Subcutaneous abdominal adipose tissue (tissue), 5 donors: ENCODE data around the gene UNK.
A peak's percentile ranks its signal among the peaks of the same experiment; 100 is the strongest.

Source experiments
- H3K27ac ChIP-seq: one replicate; pipeline ENCODE4 v1.7.0; 2013; ENCODE audit warnings: low read depth, mild to moderate bottlenecking, inconsistent platforms, low read length, moderate library complexity
- H3K27me3 ChIP-seq, 5 donors: one replicate each; pipeline ENCODE4 v1.7.0; 2013; ENCODE audit warnings: low read length in 5 of 5, inconsistent platforms in 1 of 5; ENCODE audit not compliant: control insufficient read depth in 5 of 5, insufficient read depth in 4 of 5
- H3K36me3 ChIP-seq, 5 donors: one replicate each; pipeline ENCODE4 v1.7.0; 2013; ENCODE audit warnings: low read length in 5 of 5; ENCODE audit not compliant: control insufficient read depth in 5 of 5, insufficient read depth in 5 of 5
- H3K4me1 ChIP-seq, 5 donors: one replicate each; pipeline ENCODE4 v1.7.0; 2013; ENCODE audit warnings: low read length in 5 of 5, mild to moderate bottlenecking in 3 of 5, moderate library complexity in 1 of 5; ENCODE audit not compliant: control insufficient read depth in 5 of 5, insufficient read depth in 5 of 5
- H3K4me3 ChIP-seq, 5 donors: one replicate each; pipeline ENCODE4 v1.7.0; 2013; ENCODE audit warnings: low read length in 5 of 5, low read depth in 1 of 5
- H3K9ac ChIP-seq, 5 donors: one replicate each; pipeline ENCODE4 v1.7.0; 2013; ENCODE audit warnings: low read length in 5 of 5, mild to moderate bottlenecking in 4 of 5, moderate library complexity in 3 of 5
- H3K9me3 ChIP-seq, 5 donors: one replicate each; pipeline ENCODE4 v1.7.0; 2013; ENCODE audit warnings: low read length in 5 of 5; ENCODE audit not compliant: control insufficient read depth in 5 of 5
- donor health status: healthy.
- donor health status: healthy.
- donor health status: healthy.
- donor health status: healthy.
- donor health status: healthy.

UNK gene

GRCh38 chr17:75762513-75763268 lies 21.9 kb upstream of the UNK start:
- H3K27me3 ChIP-seq, result no peaks in the 10 kb centered on the region
- no peak overlapping the region for H3K9ac ChIP-seq
- H3K4me3 ChIP-seq, result no peak overlapping the region
- H3K9me3 ChIP-seq, result no peaks in the 10 kb centered on the region
- peaks cover 0 to 18% (median 14%) of the 10 kb centered on the region in 5 donors for H3K4me1 ChIP-seq
- no peak overlapping the region for H3K27ac ChIP-seq
- H3K36me3 ChIP-seq, result peaks cover 0 to 23% (median 12%) of the 10 kb centered on the region in 5 donors

GRCh38 chr17:75763269-75763607 lies 21.4 kb upstream of the UNK start:
- no peak overlapping the region for H3K27ac ChIP-seq

GRCh38 chr17:75763613-75764416 lies 20.8 kb upstream of the UNK start:
- Histone ChIP-seq H3K4me3 (peak overlapping the region; percentile 39 to 77 (median 71)), H3K9me3 (no peaks in the 10 kb centered on the region), H3K27ac (no peak overlapping the region), H3K4me1 (peaks cover 0 to 18% (median 14%) of the 10 kb centered on the region in 5 donors), H3K36me3 (peaks cover 0 to 12% (median 7%) of the 10 kb centered on the region in 5 donors), H3K27me3 (no peaks in the 10 kb centered on the region), H3K9ac (peak overlapping the region in 4 of 5 donors; percentile 44 to 83 (median 76))

More at GRCh38 chr17:75763269-75763607, 21.4 kb upstream of the UNK start:
- Histone ChIP-seq H3K4me3 (no peak overlapping the region), H3K27me3 (no peaks in the 10 kb centered on the region), H3K4me1 (peaks cover 0 to 18% (median 14%) of the 10 kb centered on the region in 5 donors), H3K9ac (no peak overlapping the region), H3K36me3 (peaks cover 0 to 17% (median 7%) of the 10 kb centered on the region in 5 donors), H3K9me3 (no peaks in the 10 kb centered on the region)

- H3K27ac ChIP-seq, result peak overlapping the region; percentile 70
- H3K4me1 ChIP-seq, result peaks cover 0 to 18% (median 14%) of the 10 kb centered on the region in 5 donors
- peak overlapping the region in 4 of 5 donors; percentile 44 to 83 (median 76) for H3K9ac ChIP-seq
- no peaks in the 10 kb centered on the region for H3K27me3 ChIP-seq
- no peaks in the 10 kb centered on the region for H3K9me3 ChIP-seq
- H3K4me3 ChIP-seq, result peak overlapping the region; percentile 39 to 77 (median 71)
- peaks cover 0 to 10% (median 6%) of the 10 kb centered on the region in 5 donors for H3K36me3 ChIP-seq
Measured at GRCh38 chr17:75764417-75764710, 20.2 kb upstream of the UNK start.

GRCh38 chr17:75764711-75765421 lies 19.7 kb upstream of the UNK start, which contains the start of gene GALK1:
GALK1 (minus strand) TSS chr17:75765192; CDS start chr17:75765136, 56 bp downstream.
- peaks cover 0 to 7% (median 6%) of the 10 kb centered on the region in 5 donors for H3K36me3 ChIP-seq
- peak within 1 kb of the TSS; percentile 70 for H3K27ac ChIP-seq
- no peaks in the 10 kb centered on the region for H3K27me3 ChIP-seq
- peak within 1 kb of the TSS; percentile 39 to 77 (median 71) for H3K4me3 ChIP-seq
- H3K9ac ChIP-seq, result peak within 1 kb of the TSS in 4 of 5 donors; percentile 44 to 83 (median 76)
- H3K4me1 ChIP-seq, result peaks cover 0 to 18% (median 14%) of the 10 kb centered on the region in 5 donors
- no peaks in the 10 kb centered on the region for H3K9me3 ChIP-seq

GRCh38 chr17:75765981-75766380 lies 18.6 kb upstream of the UNK start:
- H3K27me3 ChIP-seq, result no peaks in the 10 kb centered on the region
- H3K9ac ChIP-seq, result no peak overlapping the region
- H3K4me3 ChIP-seq, result no peak overlapping the region
- H3K9me3 ChIP-seq, result no peaks in the 10 kb centered on the region
- H3K36me3 ChIP-seq, result peaks cover 0 to 7% (median 6%) of the 10 kb centered on the region in 5 donors
- H3K4me1 ChIP-seq, result peaks cover 0 to 18% (median 14%) of the 10 kb centered on the region in 5 donors
- H3K27ac ChIP-seq, result no peak overlapping the region

- no peak overlapping the region for H3K27ac ChIP-seq
- no peaks in the 10 kb centered on the region for H3K27me3 ChIP-seq
- H3K4me3 ChIP-seq, result no peak overlapping the region
- H3K9ac ChIP-seq, result no peak overlapping the region
- H3K4me1 ChIP-seq, result peaks cover 0 to 18% (median 14%) of the 10 kb centered on the region in 5 donors
- no peaks in the 10 kb centered on the region for H3K9me3 ChIP-seq
- H3K36me3 ChIP-seq, result peaks cover 0 to 4% (median 1%) of the 10 kb centered on the region in 5 donors
Measured at GRCh38 chr17:75767881-75768280, 16.7 kb upstream of the UNK start.

GRCh38 chr17:75769536-75769935 lies 15.1 kb upstream of the UNK start:
- no peak overlapping the region for H3K27ac ChIP-seq
- H3K4me3 ChIP-seq, result no peak overlapping the region
- H3K9ac ChIP-seq, result no peak overlapping the region
- no peaks in the 10 kb centered on the region for H3K27me3 ChIP-seq
- H3K36me3 ChIP-seq, result peaks cover 0 to 9% (median 7%) of the 10 kb centered on the region in 5 donors
- H3K4me1 ChIP-seq, result peaks cover 0 to 8% (median 4%) of the 10 kb centered on the region in 5 donors
- H3K9me3 ChIP-seq, result no peaks in the 10 kb centered on the region

GRCh38 chr17:75771334-75772281 lies 13.0 kb upstream of the UNK start:
- Histone ChIP-seq H3K4me1 (peaks cover 4 to 14% (median 12%) of the 10 kb centered on the region in 5 donors), H3K4me3 (no peak overlapping the region), H3K9me3 (no peaks in the 10 kb centered on the region), H3K9ac (no peak overlapping the region), H3K36me3 (peaks cover 0 to 25% (median 21%) of the 10 kb centered on the region in 5 donors), H3K27me3 (no peaks in the 10 kb centered on the region), H3K27ac (no peak overlapping the region)
